Mesenchymal stem cell (in vitro differentiated cells and primary cell): Measurements from ENCODE around the gene KCNJ18.
A peak's percentile ranks its signal among the peaks of the same experiment; 100 is the strongest.
"Not testable (repeated sequence)": the region's sequence is repeated elsewhere in the genome, so short reads cannot be mapped to it uniquely, and the experiment has no call there.

Experiments
- DNase-seq: peaks from one replicate; pipeline ENCODE4 v3.0.0-alpha.2; 2013
- H2AFZ ChIP-seq: one replicate; pipeline ENCODE4 v1.6.1; 2013; ENCODE audit warnings: low read depth, mild to moderate bottlenecking, control low read depth, inconsistent platforms, low read length, moderate library complexity
- H2AK5ac ChIP-seq: 2 replicates; pipeline ENCODE4 v1.6.1; 2013; ENCODE audit warnings: low read length, moderate library complexity, mild to moderate bottlenecking, inconsistent platforms; ENCODE audit not compliant: severe bottlenecking
- H2BK120ac ChIP-seq: one replicate; pipeline ENCODE4 v1.6.1; 2013; ENCODE audit warnings: low read depth, mild to moderate bottlenecking, inconsistent platforms, low read length, moderate library complexity
- H2BK12ac ChIP-seq, 2 experiments: one replicate each; pipeline ENCODE4 v1.6.1; 2013; ENCODE audit warnings: inconsistent platforms in 2 of 2, low read length in 2 of 2, mild to moderate bottlenecking in 2 of 2, moderate library complexity in 2 of 2, control low read depth in 1 of 2
- H2BK15ac ChIP-seq: one replicate; pipeline ENCODE4 v1.6.1; 2013; ENCODE audit warnings: mild to moderate bottlenecking, low read depth, inconsistent platforms; ENCODE audit not compliant: poor library complexity, severe bottlenecking
- H2BK5ac ChIP-seq: 2 replicates; pipeline ENCODE4 v1.6.1; 2013; ENCODE audit warnings: low read depth, mild to moderate bottlenecking, low read length, control low read depth, inconsistent platforms; ENCODE audit not compliant: poor library complexity, severe bottlenecking
- H3K14ac ChIP-seq, 2 experiments: one replicate each; pipeline ENCODE4 v1.6.1; 2013; ENCODE audit warnings: inconsistent platforms in 2 of 2, low read length in 2 of 2, control low read depth in 1 of 2, mild to moderate bottlenecking in 1 of 2, moderate library complexity in 1 of 2
- H3K18ac ChIP-seq, 2 experiments: one replicate each; pipeline ENCODE4 v1.6.1; 2013; ENCODE audit warnings: inconsistent platforms in 2 of 2, low read length in 2 of 2, control low read depth in 1 of 2, low read depth in 1 of 2, mild to moderate bottlenecking in 1 of 2
- H3K23ac ChIP-seq, 2 experiments: one replicate each; pipeline ENCODE4 v1.6.1; 2013; ENCODE audit warnings: inconsistent platforms in 2 of 2, low read length in 2 of 2, mild to moderate bottlenecking in 2 of 2, moderate library complexity in 2 of 2, control low read depth in 1 of 2
- H3K27ac ChIP-seq: 2 replicates; pipeline ENCODE4 v1.5.1; 2013; ENCODE audit warnings: mild to moderate bottlenecking, moderate library complexity, low read length, control low read depth, inconsistent platforms; ENCODE audit not compliant: poor library complexity, severe bottlenecking
- H3K27me3 ChIP-seq, 2 experiments: 2 replicates each; pipeline versions ENCODE4 v1.6.1 to v1.7.0; 2013; ENCODE audit warnings: low read length in 2 of 2, mild to moderate bottlenecking in 2 of 2, moderate library complexity in 2 of 2, control low read depth in 1 of 2, inconsistent platforms in 1 of 2; ENCODE audit not compliant: control insufficient read depth in 1 of 2, insufficient read depth in 1 of 2
- H3K36me3 ChIP-seq, 2 experiments: 2 replicates each; pipeline versions ENCODE4 v1.6.1 to v1.7.0; 2013; ENCODE audit warnings: low read length in 2 of 2, control low read depth in 1 of 2, inconsistent platforms in 1 of 2, low read depth in 1 of 2, mild to moderate bottlenecking in 1 of 2; ENCODE audit not compliant: insufficient read depth in 2 of 2, control insufficient read depth in 1 of 2
- H3K4ac ChIP-seq, 2 experiments: one replicate each; pipeline ENCODE4 v1.6.1; 2013; ENCODE audit warnings: inconsistent platforms in 2 of 2, low read length in 2 of 2, mild to moderate bottlenecking in 2 of 2, moderate library complexity in 2 of 2, control low read depth in 1 of 2, low read depth in 1 of 2
- H3K4me1 ChIP-seq: 2 replicates; pipeline ENCODE4 v1.6.1; 2013; ENCODE audit warnings: low read depth, low read length, control low read depth; ENCODE audit not compliant: control insufficient read depth, insufficient read depth
- H3K4me2 ChIP-seq: 2 replicates; pipeline ENCODE4 v1.6.1; 2013; ENCODE audit warnings: low read length, mild to moderate bottlenecking, inconsistent platforms; ENCODE audit not compliant: poor library complexity, severe bottlenecking
- H3K4me3 ChIP-seq, 2 experiments: 2 replicates each; pipeline versions ENCODE4 v1.5.1 to v1.7.0; 2013; ENCODE audit warnings: low read length in 2 of 2, mild to moderate bottlenecking in 2 of 2, control low read depth in 1 of 2, low read depth in 1 of 2; ENCODE audit not compliant: insufficient read depth in 1 of 2
- H3K79me1 ChIP-seq: replicated peaks from 2 replicates; pipeline ENCODE4 v1.6.1; 2013; ENCODE audit warnings: mild to moderate bottlenecking, control low read depth, low read length, inconsistent platforms; ENCODE audit not compliant: poor library complexity, severe bottlenecking
- H3K9ac ChIP-seq: 2 replicates; pipeline ENCODE4 v1.7.0; 2013; ENCODE audit warnings: mild to moderate bottlenecking, low read length, moderate library complexity
- H3K9me3 ChIP-seq: 2 replicates; pipeline ENCODE4 v1.7.0; 2013; ENCODE audit warnings: mild to moderate bottlenecking, low read length; ENCODE audit not compliant: control insufficient read depth
- H4K8ac ChIP-seq: one replicate; pipeline ENCODE4 v1.6.1; 2013; ENCODE audit warnings: inconsistent platforms, mild to moderate bottlenecking, low read length, moderate library complexity
- H4K91ac ChIP-seq: one replicate; pipeline ENCODE4 v1.6.1; 2013; ENCODE audit warnings: mild to moderate bottlenecking, low read length, inconsistent platforms
- WGBS: methylation state at CpG from one replicate; pipeline ENCODE4 v1.1.7; 2013; ENCODE audit warnings: mixed read lengths; 5-methylcytosine and 5-hydroxymethylcytosine counted together

KCNJ18 gene

GRCh38 chr17:21653211-21653610, 39.1 kb upstream of the KCNJ18 start:
- not testable (repeated sequence) for H3K79me1 ChIP-seq, H3K4ac ChIP-seq, H2BK5ac ChIP-seq, H3K14ac ChIP-seq, H3K23ac ChIP-seq, H2AFZ ChIP-seq, H2BK15ac ChIP-seq, H2BK120ac ChIP-seq, H3K27me3 ChIP-seq, H4K91ac ChIP-seq, H3K4me2 ChIP-seq, DNase-seq, H4K8ac ChIP-seq, H3K18ac ChIP-seq, H3K4me3 ChIP-seq, H3K9ac ChIP-seq, H3K4me1 ChIP-seq, H3K36me3 ChIP-seq, H2BK12ac ChIP-seq, H3K9me3 ChIP-seq, H2AK5ac ChIP-seq, H3K27ac ChIP-seq
- 89% methylated on average over 6 of the region's 10 CpGs for WGBS

GRCh38 chr17:21656518-21657309, 35.6 kb upstream of the KCNJ18 start:
- not testable (repeated sequence) for H3K27me3 ChIP-seq

GRCh38 chr17:21659635-21660034, 32.7 kb upstream of the KCNJ18 start:
- not testable (repeated sequence) for H3K79me1 ChIP-seq, H2BK120ac ChIP-seq, H3K27ac ChIP-seq, H3K18ac ChIP-seq, H3K9ac ChIP-seq, H3K4me1 ChIP-seq, H3K4ac ChIP-seq, H3K14ac ChIP-seq, H3K23ac ChIP-seq, H2AK5ac ChIP-seq, H2BK5ac ChIP-seq, H2AFZ ChIP-seq, H4K91ac ChIP-seq, H3K27me3 ChIP-seq, DNase-seq, H3K4me3 ChIP-seq, H3K9me3 ChIP-seq, H2BK15ac ChIP-seq, H4K8ac ChIP-seq, H3K36me3 ChIP-seq, H2BK12ac ChIP-seq
- 50% methylated on average over 6 of the region's 7 CpGs for WGBS
- H3K4me2 ChIP-seq = peak overlapping the region; percentile 29

More at GRCh38 chr17:21656518-21657309, 35.6 kb upstream of the KCNJ18 start:
- not testable (repeated sequence) for H2AFZ ChIP-seq, H4K8ac ChIP-seq, H3K79me1 ChIP-seq, H3K14ac ChIP-seq, H3K23ac ChIP-seq, H3K27ac ChIP-seq, H2BK120ac ChIP-seq, H3K36me3 ChIP-seq, H3K4me1 ChIP-seq, H2AK5ac ChIP-seq, H3K4me3 ChIP-seq, H3K4ac ChIP-seq, H2BK12ac ChIP-seq, DNase-seq, H3K9ac ChIP-seq, H2BK15ac ChIP-seq, H3K18ac ChIP-seq, H3K9me3 ChIP-seq, H4K91ac ChIP-seq, H2BK5ac ChIP-seq, H3K4me2 ChIP-seq
- WGBS = 87% methylated on average over 46 of the region's 47 CpGs

GRCh38 chr17:21661455-21661854, 30.9 kb upstream of the KCNJ18 start:
- not testable (repeated sequence) for DNase-seq, H3K36me3 ChIP-seq, H3K4me2 ChIP-seq, H3K4ac ChIP-seq, H3K14ac ChIP-seq, H4K91ac ChIP-seq, H2AFZ ChIP-seq, H3K27me3 ChIP-seq, H3K4me3 ChIP-seq, H4K8ac ChIP-seq, H3K9me3 ChIP-seq, H3K27ac ChIP-seq, H2BK120ac ChIP-seq, H2AK5ac ChIP-seq, H3K4me1 ChIP-seq, H3K9ac ChIP-seq, H2BK12ac ChIP-seq, H3K23ac ChIP-seq, H2BK5ac ChIP-seq, H2BK15ac ChIP-seq, H3K79me1 ChIP-seq, H3K18ac ChIP-seq
- WGBS = no CpG with 5 or more reads among the region's 1 CpG
